ENCODE results near the gene USP37. TPM values are rescaled to one million over a fixed set of nuclear protein-coding genes. Genes with fewer than 3 reads are reported as not detected.
"Not testable (repeated sequence)": the region's sequence is repeated elsewhere in the genome, so short reads cannot be mapped to it uniquely, and the experiment has no call there.

The USP37 gene
- total RNA-seq, 3 donors from 2014 or later = 11.5 to 14.3 (median 11.6) TPM

GRCh38 chr2:218547511-218547910, 20.6 kb downstream of the USP37 start:
- Histone ChIP-seq H3K4me3 (no peak overlapping the region), H3K9me3 (no peaks in the 10 kb centered on the region), H3K4me1 (ENCODE audit: low read depth) (no peaks in the 10 kb centered on the region), H3K36me3 (ENCODE audit: low read depth) (no peaks in the 10 kb centered on the region)
- TF ChIP-seq CTCF (IDR thresholded peaks at IDR 0.05) = no peak
- intact Hi-C loops (cut with DNase I, micrococcal nuclease) = no loop called here
- DNase-seq (no peak), ATAC-seq (no peak)

GRCh38 chr2:218546012-218546411, 22.1 kb downstream of the USP37 start:
- DNase-seq = no peak
- intact Hi-C loops (cut with DNase I, micrococcal nuclease) = no loop called here
- Histone ChIP-seq H3K4me3 (no peak overlapping the region), H3K36me3 (ENCODE audit: low read depth) (no peaks in the 10 kb centered on the region), H3K9me3 (no peaks in the 10 kb centered on the region), H3K4me1 (ENCODE audit: low read depth) (no peaks in the 10 kb centered on the region)
- ATAC-seq = no peak
- no peak for TF ChIP-seq CTCF (IDR thresholded peaks at IDR 0.05)

- no peaks in the 10 kb centered on the region for H3K36me3 ChIP-seq (ENCODE audit: low read depth)
Observed at GRCh38 chr2:218540015-218540414, 28.1 kb downstream of the USP37 start.

GRCh38 chr2:218536804-218537494, 31.2 kb downstream of the USP37 start:
- Histone ChIP-seq H3K4me3 (no peak overlapping the region), H3K36me3 (ENCODE audit: low read depth) (no peaks in the 10 kb centered on the region), H3K4me1 (ENCODE audit: low read depth) (no peaks in the 10 kb centered on the region), H3K9me3 (no peaks in the 10 kb centered on the region)
- intact Hi-C loops (cut with DNase I, micrococcal nuclease) = no loop called here
- ATAC-seq (no peak), DNase-seq (no peak)
- no peak for TF ChIP-seq CTCF (IDR thresholded peaks at IDR 0.05)

More at GRCh38 chr2:218540015-218540414, 28.1 kb downstream of the USP37 start:
- DNase-seq = no peak
- Histone ChIP-seq H3K4me3 (no peak overlapping the region), H3K4me1 (ENCODE audit: low read depth) (no peaks in the 10 kb centered on the region), H3K9me3 (no peaks in the 10 kb centered on the region)
- intact Hi-C loops (cut with DNase I, micrococcal nuclease) = no loop called here
- no peak for TF ChIP-seq CTCF (IDR thresholded peaks at IDR 0.05)
- no peak for ATAC-seq

GRCh38 chr2:218529990-218530389, 38.2 kb downstream of the USP37 start:
- Histone ChIP-seq H3K9me3 (no peaks in the 10 kb centered on the region), H3K4me1 (ENCODE audit: low read depth) (no peaks in the 10 kb centered on the region), H3K4me3 (no peak overlapping the region), H3K36me3 (ENCODE audit: low read depth) (peaks cover 5% of the 10 kb centered on the region)
- intact Hi-C loops (cut with DNase I, micrococcal nuclease) = no loop called here
- no peak for TF ChIP-seq CTCF (IDR thresholded peaks at IDR 0.05)
- no peak for ATAC-seq
- DNase-seq = no peak

GRCh38 chr2:218528409-218528808, 39.7 kb downstream of the USP37 start:
- intact Hi-C loops (cut with DNase I, micrococcal nuclease); H3K4me1 ChIP-seq (ENCODE audit: low read depth); ATAC-seq; H3K4me3 ChIP-seq; H3K36me3 ChIP-seq (ENCODE audit: low read depth); H3K9me3 ChIP-seq; DNase-seq: not testable (repeated sequence)
